Pericardium fibroblast (primary cell): ENCODE results near the gene REN. TPM values are rescaled to one million over a fixed set of nuclear protein-coding genes. Genes with fewer than 3 reads are reported as not detected.

ENCODE experiments used
- total RNA-seq: library from RNA; depleted of rRNA; stranded (reverse); fragments of >200 nt; gene quantifications from 2 replicates; pipeline ENCODE4 v1.2.3, GENCODE V29; 2015

The REN gene
- total RNA-seq: not detected in 2 replicates

GRCh38 chr1:204166219-204166618, at the start of gene REN:
Gene REN (minus strand): TSS chr1:204166337. CDS start chr1:204166293, 44 bp downstream.

GRCh38 chr1:204213668-204214662, 47.8 kb upstream of the REN start, which contains the start of gene GOLT1A:
Gene GOLT1A (minus strand): TSS chr1:204213988. CDS start chr1:204213906, 82 bp downstream.

GRCh38 chr1:204196068-204196795, 30.1 kb upstream of the REN start, which contains the start of gene KISS1:
Gene KISS1 (minus strand): TSS chr1:204196491. CDS start chr1:204192876, 3,615 bp downstream.

GRCh38 chr1:204151552-204152309, 14.4 kb downstream of the REN start, which contains the start of gene ETNK2:
Gene ETNK2 (minus strand): TSS chr1:204152044. CDS start chr1:204151852, 192 bp downstream.

Other genes starting within 250 kb of the REN start
- 12.7 and 15.9 TPM in 2 replicates for gene SOX13, start 93.2 kb downstream of the REN start, total RNA-seq
- 12.7 and 19.2 TPM in 2 replicates for gene ETNK2, start 14.3 kb downstream of the REN start, total RNA-seq
- not detected in 2 replicates for gene KISS1, start 30.2 kb upstream of the REN start, total RNA-seq
- not detected in 2 replicates for gene GOLT1A, start 47.7 kb upstream of the REN start, total RNA-seq
- gene PLEKHA6, start 193.6 kb upstream of the REN start, total RNA-seq: 1.0 and 2.7 TPM in 2 replicates
- 28.6 and 29.3 TPM in 2 replicates for gene PPP1R15B, start 245.5 kb upstream of the REN start, total RNA-seq